Tibial artery (tissue), 4 donors: ENCODE results near the gene TSNAX.
A peak's percentile ranks its signal among the peaks of the same experiment; 100 is the strongest.
"Not testable (repeated sequence)": the region's sequence is repeated elsewhere in the genome, so short reads cannot be mapped to it uniquely, and the experiment has no call there.

Experiments
- DNase-seq, 2 donors: peaks; one replicate each; pipeline ENCODE4 v3.0.0-alpha.2; 2019
- H3K27ac ChIP-seq, 2 donors: fragments of 200-600 bp; sonication (generic) in 1 of 2; 1 replicate in 1 of 2; 2 replicates in 1 of 2; pipeline ENCODE4 v1.5.1; 2018 to 2019; ENCODE audit warnings: mild to moderate bottlenecking in 1 of 2
- H3K27me3 ChIP-seq, 2 donors: fragments of 200-600 bp; sonication (generic) in 1 of 2; one replicate each; pipeline versions ENCODE4 v1.5.1 to v1.6.0; 2016 to 2019
- H3K36me3 ChIP-seq, 3 donors: fragments of 200-600 bp; sonication (generic) in 2 of 3; one replicate each; pipeline ENCODE4 v1.5.1; 2016 to 2019; ENCODE audit warnings: mild to moderate bottlenecking in 2 of 3
- H3K4me1 ChIP-seq, 4 donors: fragments of 200-600 bp; sonication (generic) in 2 of 4; 1 replicate in 3 of 4; 2 replicates in 1 of 4; pipeline ENCODE4 v1.5.1; 2016 to 2019
- H3K4me3 ChIP-seq, 2 donors: fragments of 200-600 bp; sonication (generic) in 1 of 2; 1 replicate in 1 of 2; 2 replicates in 1 of 2; pipeline ENCODE4 v1.5.1; 2018 to 2019; ENCODE audit warnings: mild to moderate bottlenecking in 2 of 2
- H3K9me3 ChIP-seq, 3 donors: fragments of 200-600 bp; sonication (generic) in 1 of 3; one replicate each; pipeline ENCODE4 v1.5.1; 2016 to 2019
- intact Hi-C: fragments of 100-400 bp; cut with DNase I; formaldehyde crosslinking; loops from one replicate; pipeline ENCODE4 v1.15.0; 2023; ENCODE audit warnings: low total_unique reads
- TF ChIP-seq, protein P1 (sequence below), 2 experiments: fragments of 200-600 bp in 1 of 2; fragments of 450-650 bp in 1 of 2; IDR thresholded peaks; one replicate each; pipeline ENCODE4 v1.5.1; 2017 to 2019; ENCODE audit warnings: antibody characterized with exemption in 2 of 2, mild to moderate bottlenecking in 1 of 2, moderate library complexity in 1 of 2

Gene TSNAX

DNA sequence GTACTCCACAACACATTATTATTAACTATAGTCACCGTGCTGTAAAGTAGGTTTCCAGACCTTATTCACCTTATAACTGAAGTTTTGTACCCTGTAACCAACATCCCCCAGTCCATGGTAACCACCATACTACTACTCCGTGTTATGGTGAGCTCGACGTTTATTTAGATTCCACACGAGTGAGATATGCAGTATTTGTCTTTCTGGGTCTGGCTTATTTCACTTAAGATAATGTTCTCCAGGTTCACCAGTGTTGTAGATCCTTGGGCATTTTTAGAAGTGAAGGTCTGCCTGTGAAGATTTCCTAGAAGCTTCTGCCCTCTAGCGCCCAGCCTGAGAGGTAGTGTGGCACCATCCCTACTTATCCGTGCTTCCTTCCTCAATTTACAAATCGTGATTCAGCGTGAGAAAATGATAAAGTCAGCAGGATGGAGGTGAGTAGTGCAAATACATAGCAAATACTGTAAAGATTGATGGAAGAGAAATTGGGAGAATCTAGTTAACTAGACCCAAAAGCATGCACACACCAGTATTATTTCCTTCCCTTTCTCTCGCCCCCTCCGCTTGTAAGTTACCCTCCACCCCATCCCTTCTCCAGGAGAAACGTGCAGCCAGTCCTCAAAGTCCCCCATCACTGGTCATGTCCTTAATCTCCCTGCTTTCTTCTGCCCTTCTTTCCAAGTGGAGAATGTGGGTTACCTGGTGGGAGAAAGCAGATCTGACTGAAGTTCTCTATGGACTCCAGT, 62.2 kb downstream of the TSNAX start:
- intact Hi-C loops = no loop called here
- no peaks in the 10 kb centered on the region for H3K27me3 ChIP-seq
- TF ChIP-seq, protein P1, sequence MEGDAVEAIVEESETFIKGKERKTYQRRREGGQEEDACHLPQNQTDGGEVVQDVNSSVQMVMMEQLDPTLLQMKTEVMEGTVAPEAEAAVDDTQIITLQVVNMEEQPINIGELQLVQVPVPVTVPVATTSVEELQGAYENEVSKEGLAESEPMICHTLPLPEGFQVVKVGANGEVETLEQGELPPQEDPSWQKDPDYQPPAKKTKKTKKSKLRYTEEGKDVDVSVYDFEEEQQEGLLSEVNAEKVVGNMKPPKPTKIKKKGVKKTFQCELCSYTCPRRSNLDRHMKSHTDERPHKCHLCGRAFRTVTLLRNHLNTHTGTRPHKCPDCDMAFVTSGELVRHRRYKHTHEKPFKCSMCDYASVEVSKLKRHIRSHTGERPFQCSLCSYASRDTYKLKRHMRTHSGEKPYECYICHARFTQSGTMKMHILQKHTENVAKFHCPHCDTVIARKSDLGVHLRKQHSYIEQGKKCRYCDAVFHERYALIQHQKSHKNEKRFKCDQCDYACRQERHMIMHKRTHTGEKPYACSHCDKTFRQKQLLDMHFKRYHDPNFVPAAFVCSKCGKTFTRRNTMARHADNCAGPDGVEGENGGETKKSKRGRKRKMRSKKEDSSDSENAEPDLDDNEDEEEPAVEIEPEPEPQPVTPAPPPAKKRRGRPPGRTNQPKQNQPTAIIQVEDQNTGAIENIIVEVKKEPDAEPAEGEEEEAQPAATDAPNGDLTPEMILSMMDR (IDR thresholded peaks at IDR 0.05) = peak; percentile 60 to 61
- H3K27ac ChIP-seq = no peak overlapping the region
- DNase-seq = peak in 1 of 2 donors; percentile 43
- no peak overlapping the region for H3K4me3 ChIP-seq
- no peaks in the 10 kb centered on the region for H3K9me3 ChIP-seq
- H3K4me1 ChIP-seq = no peaks in the 10 kb centered on the region
- no peaks in the 10 kb centered on the region for H3K36me3 ChIP-seq

DNA sequence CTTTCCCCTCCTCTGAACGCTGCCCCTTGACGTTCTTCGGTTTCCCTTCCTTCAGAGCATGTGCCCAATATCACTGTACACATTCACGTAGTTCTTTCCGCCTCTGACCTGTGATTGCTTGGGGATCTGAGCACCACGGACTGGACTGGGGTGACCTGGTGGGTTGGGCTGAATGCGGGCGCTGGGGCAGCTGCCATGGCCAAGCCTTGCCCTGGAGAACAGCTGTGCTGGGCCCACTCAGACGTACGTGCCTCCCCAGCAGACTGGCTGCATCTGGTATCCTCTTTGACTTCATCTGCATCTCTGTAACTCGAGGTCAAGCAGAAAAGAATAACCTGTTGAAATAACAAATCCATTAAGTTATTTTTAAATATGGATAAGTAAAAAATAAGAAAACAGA, 63.0 kb downstream of the TSNAX start:
- Histone ChIP-seq H3K27me3 (no peaks in the 10 kb centered on the region), H3K27ac (no peak overlapping the region), H3K9me3 (no peaks in the 10 kb centered on the region), H3K4me1 (no peaks in the 10 kb centered on the region), H3K36me3 (no peaks in the 10 kb centered on the region), H3K4me3 (no peak overlapping the region)
- intact Hi-C loops = no loop called here
- DNase-seq = no peak
- TF ChIP-seq, protein P1 (IDR thresholded peaks at IDR 0.05) = no peak

DNA sequence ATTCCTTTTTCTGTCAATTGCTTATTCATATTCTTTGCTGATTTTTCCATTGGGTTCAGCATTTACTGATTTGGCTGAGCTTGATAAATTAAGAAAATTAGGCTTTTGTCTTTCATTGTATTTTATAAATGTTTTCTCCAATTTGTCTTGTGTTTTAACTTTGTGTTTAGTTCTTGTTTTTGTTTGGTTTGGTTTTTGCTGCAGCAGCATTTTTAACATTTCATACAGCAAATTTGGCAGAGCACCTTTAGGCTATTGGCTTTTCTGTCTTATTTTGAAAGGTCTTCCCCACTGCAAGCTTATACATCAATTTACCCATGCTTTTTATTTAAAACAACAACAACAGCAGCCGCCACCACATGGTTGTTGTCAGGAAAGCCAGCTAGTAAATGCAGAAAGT, 64.3 kb downstream of the TSNAX start:
- H3K27me3 ChIP-seq = no peaks in the 10 kb centered on the region
- H3K4me3 ChIP-seq = no peak overlapping the region
- no peaks in the 10 kb centered on the region for H3K9me3 ChIP-seq
- H3K36me3 ChIP-seq = no peaks in the 10 kb centered on the region
- TF ChIP-seq, protein P1 (IDR thresholded peaks at IDR 0.05) = no peak
- DNase-seq = no peak
- H3K4me1 ChIP-seq = no peaks in the 10 kb centered on the region
- no peak overlapping the region for H3K27ac ChIP-seq
- intact Hi-C loops = no loop called here

DNA sequence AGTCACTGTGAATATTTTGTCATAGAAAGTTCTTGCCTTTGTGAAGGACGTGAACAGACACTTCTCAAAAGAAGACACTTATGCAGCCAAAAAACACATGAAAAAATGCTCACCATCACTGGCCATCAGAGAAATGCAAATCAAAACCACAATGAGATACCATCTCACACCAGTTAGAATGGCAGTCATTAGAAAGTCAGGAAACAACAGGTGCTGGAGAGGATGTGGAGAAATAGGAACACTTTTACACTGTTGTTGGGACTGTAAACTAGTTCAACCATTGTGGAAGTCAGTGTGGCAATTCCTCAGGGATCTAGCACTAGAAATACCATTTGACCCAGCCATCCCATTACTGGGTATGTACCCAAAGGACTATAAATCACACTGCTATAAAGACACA, 64.8 kb downstream of the TSNAX start:
- H3K4me1 ChIP-seq, DNase-seq, H3K4me3 ChIP-seq, H3K27ac ChIP-seq, H3K36me3 ChIP-seq, H3K9me3 ChIP-seq, intact Hi-C loops, H3K27me3 ChIP-seq: not testable (repeated sequence)

DNA sequence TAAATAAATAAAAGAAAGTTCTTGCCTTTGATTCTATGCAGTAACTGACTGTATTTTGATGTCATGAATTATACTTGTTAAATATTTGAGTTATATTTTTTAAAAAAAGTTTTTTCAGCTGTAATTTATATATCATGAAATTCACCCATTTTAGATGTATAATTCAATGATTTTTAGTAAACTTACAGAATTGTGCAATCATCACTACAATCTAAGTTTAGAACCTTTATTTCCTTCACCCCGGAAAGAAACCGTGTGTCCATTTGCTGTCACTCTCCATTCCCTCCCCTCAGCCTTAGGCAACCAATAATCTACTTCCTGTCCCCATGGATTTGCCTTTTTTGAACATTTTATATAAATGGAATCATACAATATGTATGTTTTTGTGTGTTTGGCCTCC, 65.7 kb downstream of the TSNAX start:
- TF ChIP-seq, protein P1 (IDR thresholded peaks at IDR 0.05) = no peak
- intact Hi-C loops = no loop called here
- Histone ChIP-seq H3K4me1 (no peaks in the 10 kb centered on the region), H3K9me3 (no peaks in the 10 kb centered on the region), H3K27me3 (no peaks in the 10 kb centered on the region), H3K36me3 (no peaks in the 10 kb centered on the region), H3K4me3 (no peak overlapping the region), H3K27ac (no peak overlapping the region)
- DNase-seq = no peak

GRCh38 chr1:231594749-231595148, 66.3 kb downstream of the TSNAX start:
- no peak overlapping the region for H3K4me3 ChIP-seq
- no peak overlapping the region for H3K27ac ChIP-seq
- TF ChIP-seq, protein P1 (IDR thresholded peaks at IDR 0.05) = no peak
- intact Hi-C loops = no loop called here
- no peak for DNase-seq
- no peaks in the 10 kb centered on the region for H3K9me3 ChIP-seq
- no peaks in the 10 kb centered on the region for H3K4me1 ChIP-seq
- H3K27me3 ChIP-seq = no peaks in the 10 kb centered on the region
- H3K36me3 ChIP-seq = no peaks in the 10 kb centered on the region
